BJ (cell line): ENCODE measurements around the gene SMCO4. TPM values are rescaled to one million over a fixed set of nuclear protein-coding genes. Genes with fewer than 3 reads are reported as not detected.
"Not testable (repeated sequence)": the region's sequence is repeated elsewhere in the genome, so short reads cannot be mapped to it uniquely, and the experiment has no call there.

Experiments
- CTCF ChIA-PET: fragments of 350-600 bp; formaldehyde crosslinking; extraction: SDS; loops from one replicate; lab custom pipeline; 2021; ENCODE audit warnings: antibody characterized with exemption, inconsistent platforms; lab: Yijun Ruan, JAX
- POLR2A ChIA-PET: fragments of 300-600 bp; sonication (Branson Sonifier 250); formaldehyde crosslinking; extraction: SDS; loops from one replicate; lab custom pipeline; 2021; ENCODE audit warnings: antibody characterized with exemption; lab: Charles Lee
- DNase-seq: peaks from one replicate; pipeline ENCODE4 v3.0.0-alpha.2; 2011; ENCODE audit warnings: low read depth
- H3K27me3 ChIP-seq: 2 replicates; pipeline ENCODE4 v1.6.0; 2011; ENCODE audit warnings: low read length; ENCODE audit not compliant: control insufficient read depth, insufficient read depth
- H3K36me3 ChIP-seq: 2 replicates; pipeline ENCODE4 v1.5.1; 2011; ENCODE audit warnings: low read length; ENCODE audit not compliant: control insufficient read depth, insufficient read depth
- H3K4me3 ChIP-seq: 2 replicates; pipeline ENCODE4 v1.5.1; 2011; ENCODE audit warnings: low read depth, mild to moderate bottlenecking, control low read depth, low read length
- polyA plus RNA-seq: library from polyadenylated mRNA; depleted of rRNA; stranded (reverse); fragments of >200 nt; gene quantifications from 2 replicates; pipeline ENCODE4 v1.2.3, GENCODE V29; 2011; rRNA removed
- small RNA-seq: library from RNA; depleted of rRNA; stranded (forward); fragments of <200 nt; gene quantifications from one replicate; pipeline ENCODE3, GENCODE V24; 2012; ENCODE audit warnings: low replicate concordance, low read depth; ENCODE audit not compliant: insufficient read length
- TF ChIP-seq, protein P1 (sequence below): IDR thresholded peaks from 2 replicates; pipeline ENCODE4 v1.5.1; 2011; ENCODE audit warnings: low read depth, mild to moderate bottlenecking, control low read depth, inconsistent platforms, low read length, moderate library complexity; ENCODE audit not compliant: insufficient read depth

Gene SMCO4
- polyA plus RNA-seq, 1 experiment: 12.8 TPM

DNA sequence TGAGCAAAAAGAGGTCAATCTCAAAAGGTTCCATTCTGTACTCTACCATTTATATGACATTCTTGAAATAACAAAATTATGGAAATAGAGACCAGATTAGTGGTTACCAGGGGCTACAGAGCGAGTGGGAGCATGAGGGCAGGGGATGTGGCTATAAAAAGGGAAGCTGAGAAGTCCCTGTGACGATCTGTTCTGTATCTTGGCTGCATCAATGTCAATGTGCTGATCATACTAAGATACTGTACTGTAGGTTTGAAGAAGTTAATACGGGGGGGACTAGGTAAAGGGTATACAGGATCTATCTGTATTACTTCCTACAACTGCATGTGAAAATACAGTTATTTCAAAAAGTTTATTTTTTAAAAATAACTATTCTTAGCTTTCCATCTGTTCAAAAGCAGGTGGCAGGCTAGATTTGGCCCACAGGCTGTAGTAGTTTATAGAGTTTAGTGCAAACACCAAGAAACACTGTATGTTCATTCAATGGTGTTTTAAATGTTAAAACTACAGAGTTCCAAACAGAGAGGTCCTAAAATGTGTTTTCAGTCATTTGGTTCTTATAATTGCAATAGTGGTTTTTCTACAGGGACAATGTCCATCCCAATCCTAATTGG lies 78.2 kb downstream of the SMCO4 start:
- CTCF ChIA-PET: interaction anchor here (0.6 kb wide), 1 partner anchor 85 kb away, joined by 3 read pairs; no protein-coding TSS in a partner anchor
- DNase-seq: no peak
- H3K4me3 ChIP-seq: no peak overlapping the region
- POLR2A ChIA-PET: no interaction called here
- H3K27me3 ChIP-seq: no peaks in the 10 kb centered on the region
- TF ChIP-seq, protein P1, sequence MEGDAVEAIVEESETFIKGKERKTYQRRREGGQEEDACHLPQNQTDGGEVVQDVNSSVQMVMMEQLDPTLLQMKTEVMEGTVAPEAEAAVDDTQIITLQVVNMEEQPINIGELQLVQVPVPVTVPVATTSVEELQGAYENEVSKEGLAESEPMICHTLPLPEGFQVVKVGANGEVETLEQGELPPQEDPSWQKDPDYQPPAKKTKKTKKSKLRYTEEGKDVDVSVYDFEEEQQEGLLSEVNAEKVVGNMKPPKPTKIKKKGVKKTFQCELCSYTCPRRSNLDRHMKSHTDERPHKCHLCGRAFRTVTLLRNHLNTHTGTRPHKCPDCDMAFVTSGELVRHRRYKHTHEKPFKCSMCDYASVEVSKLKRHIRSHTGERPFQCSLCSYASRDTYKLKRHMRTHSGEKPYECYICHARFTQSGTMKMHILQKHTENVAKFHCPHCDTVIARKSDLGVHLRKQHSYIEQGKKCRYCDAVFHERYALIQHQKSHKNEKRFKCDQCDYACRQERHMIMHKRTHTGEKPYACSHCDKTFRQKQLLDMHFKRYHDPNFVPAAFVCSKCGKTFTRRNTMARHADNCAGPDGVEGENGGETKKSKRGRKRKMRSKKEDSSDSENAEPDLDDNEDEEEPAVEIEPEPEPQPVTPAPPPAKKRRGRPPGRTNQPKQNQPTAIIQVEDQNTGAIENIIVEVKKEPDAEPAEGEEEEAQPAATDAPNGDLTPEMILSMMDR: no peak
- H3K36me3 ChIP-seq: no peaks in the 10 kb centered on the region

GRCh38 chr11:93463666-93464065 lies 79.5 kb downstream of the SMCO4 start:
- CTCF ChIA-PET, H3K27me3 ChIP-seq, H3K36me3 ChIP-seq, DNase-seq, H3K4me3 ChIP-seq, POLR2A ChIA-PET: not testable (repeated sequence)

- POLR2A ChIA-PET: no interaction called here
- H3K27me3 ChIP-seq: no peaks in the 10 kb centered on the region
- no peak for DNase-seq
- H3K36me3 ChIP-seq: no peaks in the 10 kb centered on the region
- CTCF ChIA-PET: no interaction called here
- TF ChIP-seq, protein P1: no peak
- no peak overlapping the region for H3K4me3 ChIP-seq
Measured at GRCh38 chr11:93458286-93458685, 84.9 kb downstream of the SMCO4 start.

- Histone ChIP-seq H3K36me3 (no peaks in the 10 kb centered on the region), H3K4me3 (no peak overlapping the region), H3K27me3 (no peaks in the 10 kb centered on the region)
- ChIA-PET CTCF (no interaction called here), POLR2A (no interaction called here)
- DNase-seq: no peak
- TF ChIP-seq, protein P1: no peak
Measured at GRCh38 chr11:93444617-93445073, 98.5 kb downstream of the SMCO4 start.

DNA sequence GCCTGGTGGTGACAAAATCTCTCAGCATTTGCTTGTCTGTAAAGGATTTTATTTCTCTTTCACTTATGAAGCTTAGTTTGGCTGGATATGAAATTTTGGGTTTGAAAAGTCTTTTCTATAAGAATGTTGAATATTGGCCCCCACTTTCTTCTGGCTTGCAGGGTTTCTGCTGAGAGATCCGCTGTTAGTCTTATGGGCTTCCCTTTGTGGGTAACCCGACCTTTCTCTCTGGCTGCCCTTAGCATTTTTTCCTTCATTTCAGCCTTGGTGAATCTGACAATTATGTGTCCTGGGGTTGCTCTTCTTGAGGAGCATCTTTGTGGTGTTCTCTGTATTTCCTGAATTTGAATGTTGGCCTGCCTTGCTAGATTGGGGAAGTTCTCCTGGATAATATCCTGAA lies 100.0 kb downstream of the SMCO4 start:
- POLR2A ChIA-PET, CTCF ChIA-PET, H3K4me3 ChIP-seq, DNase-seq, H3K27me3 ChIP-seq, H3K36me3 ChIP-seq: not testable (repeated sequence)

DNA sequence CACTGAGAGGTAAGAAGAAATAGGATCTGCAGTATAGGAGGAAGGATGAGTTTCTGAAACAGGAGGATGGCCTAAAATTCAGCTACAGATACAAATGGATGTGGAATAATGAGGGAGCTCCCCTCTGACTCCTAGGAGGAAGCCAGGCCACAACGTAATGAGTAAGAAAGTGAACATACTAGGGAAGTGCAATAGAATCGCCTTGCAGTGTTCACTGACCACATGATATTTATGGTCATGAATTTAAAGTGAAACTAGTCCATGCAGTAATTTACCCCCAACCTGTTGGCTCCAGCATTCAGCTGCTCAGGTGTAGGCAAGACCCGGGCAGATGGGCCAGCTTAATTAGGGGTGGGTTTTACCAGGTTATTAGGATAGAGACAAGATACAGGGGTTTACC lies 110.9 kb downstream of the SMCO4 start:
- Histone ChIP-seq H3K36me3 (no peaks in the 10 kb centered on the region), H3K4me3 (no peak overlapping the region), H3K27me3 (no peaks in the 10 kb centered on the region)
- ChIA-PET POLR2A (no interaction called here), CTCF (no interaction called here)
- TF ChIP-seq, protein P1: no peak
- no peak for DNase-seq

Small RNA genes lying within 50 kb of the gene (small RNA-seq; reads per million reads assigned to genes)
- gene RN7SL223P: not detected

Other genes starting within 250 kb of the SMCO4 start
- gene DEUP1, start 212.6 kb downstream of the SMCO4 start, polyA plus RNA-seq: not detected in 2 replicates
- gene CEP295, start 118.3 kb upstream of the SMCO4 start, polyA plus RNA-seq: 4.3 and 10.1 TPM in 2 replicates
- 32.8 and 87.6 TPM in 2 replicates for gene TAF1D, start 198.1 kb upstream of the SMCO4 start, polyA plus RNA-seq
- 6.8 and 10.8 TPM in 2 replicates for gene C11orf54, start 198.3 kb upstream of the SMCO4 start, polyA plus RNA-seq
- gene MED17, start 240.9 kb upstream of the SMCO4 start, polyA plus RNA-seq: 10.4 and 13.8 TPM in 2 replicates